Thyroid gland (tissue), 4 donors: ENCODE measurements around the gene ZXDC.

Experiments
- CTCF ChIP-seq, 6 experiments: fragments of 200-600 bp in 3 of 6; fragments of 450-650 bp in 3 of 6; sonication (generic) in 3 of 6; IDR thresholded peaks; one replicate each; pipeline ENCODE4 v1.5.1; 2016 to 2019; ENCODE audit warnings: antibody characterized with exemption in 6 of 6, mild to moderate bottlenecking in 2 of 6, inconsistent platforms in 1 of 6, moderate library complexity in 1 of 6
- POLR2A ChIP-seq, 2 donors: fragments of 450-650 bp; IDR thresholded peaks; one replicate each; pipeline ENCODE4 v1.6.1; 2017; ENCODE audit warnings: antibody characterized with exemption in 2 of 2, mild to moderate bottlenecking in 2 of 2, moderate library complexity in 1 of 2

DNA sequence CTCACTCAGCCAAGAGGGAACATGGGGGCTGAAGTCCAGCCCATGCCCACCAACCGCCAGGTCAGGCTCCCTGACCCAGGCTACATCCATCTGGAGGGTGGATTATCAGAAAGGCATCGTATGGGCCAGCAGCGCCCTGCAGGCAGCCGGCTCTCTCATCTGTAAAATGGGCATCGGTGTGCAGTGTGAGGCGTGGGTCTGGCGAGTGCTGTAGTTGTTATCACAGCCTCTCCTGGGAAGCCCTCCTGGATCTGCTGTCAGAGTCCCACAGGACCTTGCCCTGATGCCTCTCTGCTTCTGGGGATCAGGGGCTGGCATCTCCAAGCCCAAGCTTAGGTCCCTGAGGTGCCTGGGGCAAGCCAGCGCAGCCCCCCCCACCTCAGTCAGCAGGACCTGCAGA is 53.6 kb downstream of the ZXDC start:
- TF ChIP-seq CTCF (IDR thresholded peaks at IDR 0.05) = no peak
- no peak for TF ChIP-seq POLR2A (IDR thresholded peaks at IDR 0.05)
